DMS153 treated with DMSO at 0.1 percent for 48 hours (cell line): ENCODE results near the gene SEL1L2.

Source experiments
- DNase-seq: peaks from one replicate; lab custom pipeline; 2025; ENCODE audit not compliant: unreplicated experiment; lab: John Stamatoyannopoulos, UW

Gene SEL1L2

GRCh38 chr20:13873831-13874230 is 116.6 kb downstream of the SEL1L2 start:
- DNase-seq = no peak

- no peak for DNase-seq
These were observed 120.2 kb downstream of the SEL1L2 start for GRCh38 chr20:13870170-13870748.

DNA sequence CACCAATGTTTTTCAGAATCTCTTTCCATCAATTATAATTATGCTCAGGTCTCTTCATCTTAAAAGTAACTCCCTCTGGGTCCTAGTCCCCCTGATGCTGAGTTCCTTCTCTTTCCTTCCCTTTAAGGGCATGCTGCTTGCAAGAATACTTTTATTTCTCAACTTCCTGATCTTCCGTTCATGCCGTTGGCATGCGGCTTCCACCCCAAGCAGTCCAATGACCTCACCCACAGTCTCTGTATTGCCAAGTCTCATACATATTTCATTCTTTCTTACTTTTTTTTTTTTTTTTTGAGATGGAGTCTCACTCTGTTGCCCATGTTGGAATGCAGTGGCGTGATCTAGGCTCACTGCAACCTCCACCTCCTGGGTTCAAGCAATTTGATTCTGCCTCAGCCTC is 122.1 kb downstream of the SEL1L2 start:
- no peak for DNase-seq

DNA sequence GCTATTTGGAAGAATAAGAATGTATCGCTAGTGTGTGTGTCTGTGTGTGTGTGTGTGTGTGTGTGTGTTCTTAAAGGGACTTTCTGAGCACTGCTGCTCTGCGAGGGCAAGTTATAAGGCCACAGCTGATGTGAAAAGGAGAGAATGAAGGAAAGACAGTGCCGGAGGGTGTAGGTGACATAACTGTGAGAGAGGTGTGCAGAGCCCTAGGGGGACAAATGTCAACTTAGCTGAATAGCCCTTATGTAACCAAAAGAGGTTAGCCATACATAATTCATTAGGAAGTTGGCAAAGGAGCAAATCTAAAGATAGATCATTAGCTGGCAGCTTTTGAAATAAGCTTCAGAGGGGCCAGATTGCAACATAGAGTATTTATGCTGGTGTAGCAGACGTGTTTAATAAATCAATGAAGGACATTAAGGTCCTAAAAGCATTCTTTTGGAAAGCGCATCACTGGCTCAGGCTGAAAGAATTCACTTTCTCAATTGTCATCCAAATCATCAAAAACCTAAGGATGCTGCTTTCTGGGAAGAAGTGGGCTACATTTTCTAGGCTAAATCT is 124.5 kb downstream of the SEL1L2 start:
- peak; percentile 28 for DNase-seq

DNA sequence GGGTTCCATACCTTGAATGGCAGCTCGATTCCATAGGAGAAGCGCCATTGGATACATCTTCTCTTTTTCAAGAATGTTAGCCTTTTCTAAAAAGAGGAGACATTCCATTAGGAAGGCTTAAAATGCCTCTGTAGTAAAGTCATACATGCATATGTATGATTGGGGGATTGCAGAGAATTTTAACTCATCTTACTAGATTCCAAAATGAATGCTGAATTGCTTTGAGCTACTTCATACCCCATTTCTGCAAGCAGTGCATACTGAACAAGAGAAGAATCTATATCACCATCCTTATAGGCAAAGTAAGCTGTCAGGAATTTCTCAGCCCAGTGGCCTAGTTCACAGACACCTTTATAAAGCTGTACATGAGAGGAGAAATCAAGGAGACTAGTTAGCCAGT is 125.3 kb downstream of the SEL1L2 start:
- DNase-seq = no peak

DNA sequence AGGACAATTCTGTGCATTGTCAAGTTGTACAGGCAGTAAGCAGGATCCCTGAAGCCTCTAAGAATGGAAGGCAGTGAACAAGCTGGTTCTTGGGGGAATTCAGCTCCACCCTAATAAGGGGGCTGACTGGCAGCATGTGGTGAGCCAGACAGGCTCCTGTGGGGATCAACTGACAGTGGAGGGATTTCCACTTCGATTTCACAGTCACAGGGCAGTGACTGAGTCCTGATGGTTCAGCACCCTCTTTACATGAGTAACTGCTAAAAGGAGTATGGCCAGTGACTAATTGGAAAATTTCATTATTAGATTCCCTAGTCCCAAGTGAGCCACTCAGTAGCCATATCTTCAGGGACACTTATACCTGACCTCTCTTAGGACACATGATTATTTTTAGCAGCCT is 127.2 kb downstream of the SEL1L2 start:
- no peak for DNase-seq

DNA sequence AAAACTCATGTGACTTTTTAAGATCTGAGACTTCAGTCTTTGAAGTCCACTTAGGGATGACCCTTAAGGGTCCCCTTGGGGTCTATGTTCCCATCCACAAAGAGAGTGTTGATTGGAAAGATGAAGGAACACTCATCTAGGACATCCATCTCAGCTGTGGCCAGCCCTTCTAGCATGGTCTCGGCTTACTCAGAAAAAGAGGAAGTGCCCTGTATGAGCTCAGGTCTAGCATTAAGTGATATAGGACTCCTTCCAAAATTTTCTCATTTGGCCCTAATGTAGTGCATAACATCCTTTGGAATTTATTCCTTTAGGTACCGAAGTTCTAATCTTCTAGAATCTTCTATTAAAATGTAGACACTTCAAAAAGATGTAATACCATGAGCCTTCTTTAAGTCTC is 128.2 kb downstream of the SEL1L2 start:
- DNase-seq = no peak

DNA sequence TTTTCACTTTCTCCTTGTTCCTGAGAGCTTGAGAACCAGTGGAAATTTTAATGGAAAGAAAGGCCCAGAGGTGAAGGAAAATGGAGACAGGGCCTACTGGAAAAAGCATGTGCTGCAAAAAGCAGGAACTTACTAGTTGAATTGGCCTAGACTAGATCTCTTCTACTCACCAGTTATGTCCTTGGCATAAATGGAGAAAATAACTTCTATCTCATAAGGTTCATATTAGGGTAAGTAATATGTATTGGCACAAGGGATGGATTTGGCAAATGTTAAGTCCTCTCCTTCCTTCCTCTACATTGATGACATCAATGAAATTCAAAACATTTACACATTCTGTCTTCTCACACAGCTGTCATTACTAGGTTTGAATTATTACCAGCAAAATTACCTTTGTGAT is 131.5 kb downstream of the SEL1L2 start:
- DNase-seq = no peak

DNA sequence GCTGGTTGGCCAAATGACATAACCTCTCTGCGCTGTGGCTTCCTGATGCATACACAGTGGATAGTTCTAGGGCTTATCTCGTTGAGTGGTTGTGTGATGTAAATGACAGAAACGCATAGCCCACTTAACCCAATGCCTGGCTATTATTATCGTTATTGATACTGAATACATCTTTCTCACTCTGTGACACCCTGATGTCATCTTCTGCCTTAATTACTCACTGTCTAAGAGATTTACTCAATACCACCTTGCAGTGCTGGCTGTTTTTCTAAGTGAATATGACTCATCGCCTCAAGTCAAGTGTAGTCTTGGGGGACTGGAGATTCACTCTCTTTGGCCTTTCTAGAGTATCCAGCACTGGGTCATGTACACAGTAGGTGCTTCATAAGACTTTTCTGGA is 132.0 kb downstream of the SEL1L2 start:
- no peak for DNase-seq

- DNase-seq = no peak
These were observed 132.5 kb downstream of the SEL1L2 start for GRCh38 chr20:13857961-13858360.

GRCh38 chr20:13857304-13857703 is 133.1 kb downstream of the SEL1L2 start:
- DNase-seq = peak; percentile 64

DNA sequence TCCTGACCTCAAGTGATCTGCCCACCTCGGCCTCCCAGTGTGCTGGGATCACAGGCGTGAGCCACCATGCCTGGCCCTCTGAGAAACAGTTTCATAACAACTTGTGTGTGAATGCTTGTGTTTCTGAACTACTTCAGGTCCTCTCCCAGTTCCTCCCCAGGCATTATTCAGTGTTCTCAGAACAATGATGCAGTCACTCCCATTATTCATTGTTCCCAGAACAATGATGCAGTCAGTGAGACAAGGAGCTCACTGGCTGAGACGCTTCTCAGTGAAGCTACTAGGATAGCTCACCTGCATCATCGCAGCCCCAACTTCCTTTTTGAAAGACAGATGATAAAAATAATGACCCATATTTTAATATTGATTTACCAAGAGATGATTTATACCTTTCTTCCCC is 134.1 kb downstream of the SEL1L2 start:
- no peak for DNase-seq

DNA sequence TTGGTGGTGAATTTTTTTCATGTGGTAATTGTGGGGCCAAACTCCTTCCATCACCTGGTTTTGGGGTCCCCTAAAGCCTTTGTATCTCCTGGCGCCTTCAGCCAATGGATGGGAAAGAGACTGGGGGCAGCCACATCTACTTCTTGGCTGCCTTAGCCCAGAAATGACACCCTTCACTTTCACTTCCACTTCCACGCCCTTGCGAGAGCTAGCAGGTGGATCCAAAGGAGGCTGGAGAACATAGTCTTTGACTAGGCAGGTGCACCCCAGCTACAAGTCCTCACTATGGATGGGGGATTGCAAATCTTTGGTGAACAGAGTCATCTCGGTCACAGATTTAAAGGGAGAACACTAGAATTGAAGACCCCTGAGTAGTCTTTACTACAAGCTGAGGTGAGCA is 134.8 kb downstream of the SEL1L2 start:
- no peak for DNase-seq

DNA sequence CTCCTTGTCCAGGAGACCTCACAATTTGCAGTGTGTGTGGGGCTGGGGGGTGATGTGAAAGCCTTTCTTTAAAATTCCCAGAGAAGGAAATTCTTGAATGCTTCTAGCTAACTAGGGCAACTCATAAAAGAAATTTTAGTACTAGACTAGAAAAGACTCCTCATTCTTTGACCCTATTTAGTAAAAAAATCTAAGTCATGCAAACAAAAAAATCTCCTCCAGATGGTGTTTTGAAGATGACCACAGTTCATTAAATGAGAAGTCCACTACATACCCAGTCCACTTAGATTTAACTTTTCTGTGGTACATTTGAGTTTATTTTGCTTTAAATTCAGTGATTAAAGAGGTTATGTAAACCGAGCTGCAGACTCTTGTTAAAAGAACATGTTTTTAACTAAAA is 138.1 kb downstream of the SEL1L2 start:
- DNase-seq = no peak

DNA sequence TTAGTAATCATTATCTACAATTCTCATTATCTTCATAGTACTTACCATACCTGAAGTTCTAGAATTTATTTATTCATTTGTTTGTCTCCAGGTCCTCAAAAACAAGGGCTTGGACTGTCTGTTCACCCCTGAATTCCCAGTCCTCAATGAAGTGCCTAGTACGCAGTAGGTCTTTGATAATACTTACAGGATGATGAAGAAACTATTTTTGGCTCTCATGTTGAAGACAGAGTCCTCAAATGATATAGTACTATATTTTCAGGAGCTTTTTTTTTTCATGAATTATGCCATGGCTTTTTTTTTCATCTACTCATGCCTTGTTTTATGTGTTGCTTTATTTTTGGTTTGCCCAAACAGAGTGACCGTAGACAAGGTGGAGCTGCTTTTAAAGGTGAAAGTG is 139.1 kb downstream of the SEL1L2 start:
- no peak for DNase-seq

DNA sequence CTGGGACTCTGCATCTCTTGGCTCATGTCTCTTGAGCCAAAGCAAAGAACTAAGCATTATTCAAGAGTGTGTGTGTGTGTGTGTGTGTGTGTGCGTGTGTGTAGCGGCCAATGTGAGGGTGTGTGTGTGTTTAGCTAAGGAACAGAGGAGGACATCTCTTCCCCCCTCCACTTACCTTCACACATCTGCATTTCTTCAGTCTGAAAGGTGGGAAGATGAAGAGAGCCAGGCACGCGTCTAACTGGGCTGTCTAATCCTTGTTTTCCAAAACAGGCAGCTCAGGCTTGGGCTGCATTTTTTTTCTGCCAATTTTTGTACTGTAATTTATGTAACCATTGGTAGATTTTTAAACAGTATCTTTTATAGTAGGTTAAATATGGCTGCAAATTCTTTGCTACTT is 146.1 kb downstream of the SEL1L2 start:
- DNase-seq = no peak

GRCh38 chr20:13841206-13841605 is 149.2 kb downstream of the SEL1L2 start:
- no peak for DNase-seq

- DNase-seq = no peak
These were observed 150.3 kb downstream of the SEL1L2 start for GRCh38 chr20:13840093-13840465.

DNA sequence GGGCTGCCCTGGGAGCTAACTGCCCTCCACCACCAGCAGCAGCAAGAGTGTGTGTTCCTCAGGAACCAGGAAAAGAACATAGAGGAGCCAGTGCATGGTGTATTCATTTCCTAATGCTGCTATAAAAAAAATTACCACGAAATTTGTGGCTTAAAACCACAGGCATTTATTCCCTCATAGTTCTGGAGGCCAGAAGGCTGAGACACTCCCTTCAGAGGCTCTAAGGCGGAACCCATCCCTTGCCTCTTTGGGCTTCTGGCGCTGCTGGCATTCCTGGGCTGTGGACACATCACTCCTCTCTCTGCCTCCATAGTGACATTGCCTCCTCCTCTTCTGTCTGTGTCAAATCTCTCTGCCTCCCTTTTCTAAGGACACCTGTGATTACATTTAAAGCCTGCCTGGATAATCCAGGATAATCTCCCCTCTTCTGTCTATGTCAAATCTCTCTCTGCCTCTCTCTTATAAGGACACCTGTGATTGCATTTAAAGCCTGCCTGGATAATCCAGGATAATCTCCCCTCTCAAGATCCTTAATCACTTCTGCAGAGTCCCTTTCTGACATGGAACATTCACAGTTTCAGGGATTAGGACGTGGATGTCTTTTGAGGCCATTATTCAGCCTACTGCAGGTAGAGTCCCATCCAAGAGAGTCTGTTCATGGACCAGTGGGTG is 150.9 kb downstream of the SEL1L2 start:
- DNase-seq = no peak

DNA sequence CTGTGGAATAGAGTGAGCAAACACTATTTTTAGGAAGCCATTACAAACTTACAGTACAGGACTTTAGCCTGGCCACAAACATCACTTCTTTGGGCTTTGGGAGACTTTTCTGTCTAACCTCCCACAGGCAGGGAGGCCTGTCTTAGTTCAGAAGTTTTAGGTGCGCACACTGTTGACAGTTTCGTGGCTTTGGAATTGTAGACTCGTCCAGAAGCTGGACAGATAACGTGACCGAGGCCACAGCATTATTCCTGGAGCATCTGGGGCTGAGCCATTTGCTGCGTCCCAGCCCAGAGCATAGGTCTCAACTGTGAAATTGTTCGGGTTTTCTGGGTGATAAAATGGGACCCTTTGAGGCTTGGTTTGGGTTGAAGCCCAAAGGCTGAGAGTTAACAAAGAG is 151.8 kb downstream of the SEL1L2 start:
- DNase-seq = no peak

DNA sequence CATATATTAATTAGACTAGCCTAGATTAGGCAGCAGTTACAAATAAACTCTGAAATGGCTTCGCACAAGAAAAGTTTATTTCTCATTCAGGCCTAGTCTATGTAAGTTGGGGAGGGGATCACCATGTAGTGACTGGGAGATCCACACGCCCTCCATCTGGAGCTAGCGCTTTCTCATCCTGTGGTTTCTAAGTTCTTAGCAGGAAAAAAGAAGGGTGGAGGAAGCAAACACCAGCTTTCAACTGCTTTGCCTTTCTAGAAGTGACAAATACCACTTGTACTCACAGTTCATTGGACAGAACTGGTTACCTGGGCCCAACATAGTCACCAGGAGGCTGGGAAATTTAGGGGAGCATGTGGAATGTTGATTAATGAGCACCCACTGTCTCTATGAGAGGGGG is 158.9 kb downstream of the SEL1L2 start:
- no peak for DNase-seq

DNA sequence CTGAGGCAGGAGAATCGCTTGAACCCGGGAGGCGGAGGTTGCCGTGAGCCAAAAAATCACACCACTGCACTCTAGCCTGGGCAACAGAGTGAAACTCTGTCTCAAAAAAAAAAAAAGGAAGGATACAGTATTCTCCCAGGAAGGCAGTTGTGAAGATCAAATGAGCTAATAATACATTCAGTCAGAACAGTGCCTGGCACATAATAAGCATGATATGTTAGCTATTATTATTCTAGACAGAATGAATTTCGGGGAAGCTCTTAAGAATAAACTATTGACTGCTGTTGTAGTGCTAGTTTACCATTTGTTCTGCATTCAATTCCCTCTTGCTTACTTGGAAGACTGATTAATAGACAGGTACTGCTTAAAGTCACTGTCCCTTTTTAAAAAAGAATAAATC is 164.9 kb downstream of the SEL1L2 start:
- DNase-seq = no peak

GRCh38 chr20:13824459-13824858 is 166.0 kb downstream of the SEL1L2 start:
- no peak for DNase-seq
